Stimulated activated CD4-positive, alpha-beta T cell treated with anti-CD3 and anti-CD28 coated beads, Interleukin-1b, Interleukin-23, amount 100 ng/mL, for 24 hours (primary cell): Measurements from ENCODE around the gene TGM1.

Experiments used
- DNase-seq, 4 experiments: peaks; one replicate each; pipeline ENCODE4 v3.0.0-alpha.2; 2020; ENCODE audit warnings: low read depth in 4 of 4, low spot score in 1 of 4

TGM1 gene

GRCh38 chr14:24262821-24263733 is at the start of gene TGM1:
TGM1 (minus strand) TSS chr14:24263177; CDS start chr14:24262352, 825 bp downstream.
- no peak for DNase-seq

DNA sequence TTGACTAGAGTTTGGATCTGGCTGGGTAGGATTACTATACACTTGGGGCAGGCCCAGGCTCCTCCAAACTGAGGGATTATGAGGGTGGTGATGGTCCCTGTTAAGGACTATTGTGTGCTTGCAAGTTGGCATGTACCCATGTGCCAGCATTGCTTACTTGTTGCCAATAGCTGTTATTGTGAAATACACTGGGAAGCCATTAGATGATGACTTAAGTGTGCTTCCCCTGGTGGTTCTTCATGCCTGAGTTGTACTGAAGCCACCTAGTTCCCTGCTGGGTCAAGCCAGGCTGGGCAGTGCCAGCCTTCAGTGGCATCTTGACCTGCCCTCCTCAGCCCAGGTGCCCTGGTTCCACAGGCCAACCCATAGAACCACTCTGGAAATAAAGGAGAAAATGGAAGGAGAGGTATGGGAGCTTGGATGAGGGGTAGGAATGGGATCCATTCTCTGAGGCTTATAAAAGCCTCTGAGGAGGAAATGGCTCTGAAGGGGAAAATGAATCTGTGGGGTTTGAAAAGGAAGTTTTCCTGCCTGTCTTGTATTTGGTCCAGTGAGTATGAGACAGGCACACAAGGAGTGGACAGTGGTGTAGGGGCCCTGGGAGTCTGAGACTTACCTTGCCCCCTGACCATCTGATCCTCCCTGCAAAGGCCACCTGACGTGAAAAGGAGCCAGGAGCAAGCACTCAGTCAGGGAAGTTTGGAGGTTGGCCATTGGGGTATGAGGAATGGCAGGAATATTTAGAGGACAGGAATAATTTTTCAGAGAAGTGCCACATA is 49.0 kb upstream of the TGM1 start:
- no peak for DNase-seq

GRCh38 chr14:24310646-24311604 is 47.9 kb upstream of the TGM1 start, which contains the start of gene LTB4R:
LTB4R (plus strand) TSS chr14:24311502; CDS start chr14:24315652, 4,150 bp downstream.
- peak in 1 of 4 experiments; percentile 31 for DNase-seq

DNA sequence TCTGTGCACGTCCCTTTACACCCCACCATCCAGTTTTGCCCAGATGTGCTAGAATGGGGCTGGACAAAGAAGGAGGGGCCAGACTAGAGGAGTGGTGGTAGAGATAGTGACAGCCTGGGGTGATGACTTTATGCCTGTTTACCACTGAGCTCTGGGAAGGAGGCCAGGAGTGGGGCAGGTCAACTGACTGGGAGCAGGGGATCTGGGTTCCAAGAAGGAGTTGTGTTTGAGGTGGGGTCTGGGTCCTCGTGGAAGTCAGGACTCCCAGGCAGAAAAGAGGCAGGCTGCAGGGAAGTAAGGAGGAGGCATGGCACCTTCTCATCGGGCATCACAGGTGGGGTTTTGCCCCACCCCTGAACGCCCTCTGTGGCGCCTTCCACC is 47.3 kb upstream of the TGM1 start:
- no peak for DNase-seq

DNA sequence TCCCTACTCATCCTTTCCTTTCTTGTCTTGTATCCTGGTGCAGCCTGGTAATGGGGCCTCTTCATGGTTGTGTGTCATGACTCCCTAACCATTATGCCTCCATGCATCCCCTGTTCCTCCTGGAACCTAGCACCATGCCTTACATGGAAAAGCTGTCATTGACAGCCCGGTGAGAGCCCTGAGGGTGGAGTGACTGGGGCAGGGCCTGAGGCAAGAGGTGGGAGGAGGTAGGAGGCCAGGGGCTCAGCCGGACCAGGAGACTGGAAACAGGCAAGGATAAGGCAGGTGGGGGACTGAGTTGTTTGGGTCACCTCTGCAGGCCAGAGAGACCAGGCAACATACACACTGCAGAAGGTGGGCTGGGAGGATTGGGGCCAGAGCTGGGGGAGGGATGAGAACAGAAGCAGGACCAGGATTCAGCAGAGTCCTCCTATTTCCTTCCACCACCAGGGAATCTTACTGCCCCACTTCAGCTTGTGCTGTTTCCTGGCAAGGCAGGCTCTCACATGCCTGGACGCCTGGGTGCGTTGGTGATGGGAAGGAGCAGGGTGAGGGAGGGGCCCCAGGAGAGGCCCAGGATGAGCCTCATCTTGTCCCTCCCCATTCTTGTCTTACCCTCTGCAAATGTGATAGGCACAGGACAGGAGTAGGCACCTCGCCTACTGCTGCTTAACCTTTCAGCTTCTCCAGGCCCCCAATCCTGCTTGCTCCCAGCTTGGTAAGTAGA is 46.7 kb upstream of the TGM1 start, which contains the start of gene LTB4R2:
Gene LTB4R2, plus strand, starts transcription at position 603 of the 727 bp plus-strand sequence. CDS start 525 bp downstream, outside the sequence.
- no peak for DNase-seq

DNA sequence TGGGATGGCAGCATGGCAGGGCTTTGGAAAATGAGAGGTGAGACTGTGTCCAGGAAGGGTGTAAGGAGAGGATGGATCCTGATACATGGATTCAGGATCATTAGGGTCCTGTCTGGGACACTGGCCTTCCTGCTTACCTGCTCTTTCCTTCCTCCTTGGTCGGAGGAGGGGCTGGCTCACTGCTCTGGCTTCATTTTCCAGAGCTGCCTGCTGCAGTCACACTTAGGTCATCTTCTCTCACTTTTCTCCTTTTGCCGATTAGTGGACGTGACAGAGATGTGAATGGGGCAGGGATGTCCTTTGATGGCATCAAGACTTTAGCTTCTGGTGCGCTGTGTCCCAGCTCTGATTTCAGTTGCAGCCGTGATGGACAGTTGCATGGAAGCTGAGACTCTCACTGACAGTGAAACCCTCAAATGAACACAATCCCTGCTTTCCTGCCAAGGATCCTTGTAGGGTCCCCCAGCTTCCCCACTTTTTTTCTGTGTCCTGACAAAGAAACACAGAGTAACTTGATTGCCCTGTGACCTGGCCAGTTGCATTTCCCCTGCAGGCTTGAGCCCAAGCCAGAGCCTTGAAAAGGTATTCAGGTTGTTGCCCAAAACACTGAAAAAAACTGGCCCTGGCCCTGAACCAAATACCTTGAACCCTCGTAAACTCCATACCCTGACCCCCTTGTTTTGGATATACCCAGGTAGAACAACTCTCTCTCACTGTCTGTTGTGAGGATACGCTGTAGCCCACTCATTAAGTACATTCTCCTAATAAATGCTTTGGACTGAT is 45.6 kb upstream of the TGM1 start:
- DNase-seq: no peak

DNA sequence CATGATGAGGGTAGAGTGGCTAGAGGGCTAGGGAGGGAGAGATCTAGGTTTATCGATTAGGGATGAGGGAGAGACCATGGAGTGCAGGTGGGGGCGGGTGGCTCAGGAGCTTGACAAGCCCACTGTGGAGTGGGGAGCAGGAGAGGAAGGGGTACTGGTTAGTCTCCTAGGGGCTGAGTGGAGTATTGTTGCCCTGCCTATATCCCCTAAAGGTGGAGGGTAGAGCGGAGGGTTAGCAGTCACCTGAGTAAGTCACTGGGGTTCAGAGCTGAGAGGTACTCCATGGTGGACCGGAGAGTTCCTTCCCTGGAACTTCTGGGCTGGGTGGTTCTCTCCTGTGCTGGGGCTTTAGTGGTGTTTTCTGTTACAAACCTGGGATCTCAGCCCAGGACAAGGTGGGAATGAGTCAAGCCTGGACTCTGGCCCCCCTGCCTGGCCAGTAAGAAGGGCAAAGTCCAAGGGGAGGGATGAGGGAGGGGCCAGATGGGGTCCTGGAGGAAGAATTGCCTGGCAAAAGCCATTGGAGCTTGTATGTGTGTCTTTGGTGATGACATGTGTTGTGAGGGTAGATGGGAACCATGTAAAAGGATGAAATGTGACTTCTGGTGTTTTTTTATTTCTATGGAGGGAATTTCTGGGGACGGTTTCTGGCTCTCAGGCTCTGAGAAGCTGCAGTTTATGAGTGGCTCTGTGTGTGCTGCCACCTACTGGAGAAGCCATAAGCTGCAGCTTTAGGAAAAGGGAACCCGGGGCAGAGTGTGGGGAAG is 44.8 kb upstream of the TGM1 start, which contains the start of gene CIDEB:
Gene CIDEB, minus strand, starts transcription at position 403 of the 767 bp plus-strand sequence. Its CDS starts 119 bp downstream, at position 284.
- DNase-seq: peak in 1 of 4 experiments; percentile 34

GRCh38 chr14:24307156-24307574 is 44.2 kb upstream of the TGM1 start:
- no peak for DNase-seq

GRCh38 chr14:24304019-24304387 is 41.0 kb upstream of the TGM1 start:
- DNase-seq: no peak

- DNase-seq: no peak
These were observed 37.5 kb upstream of the TGM1 start for GRCh38 chr14:24300326-24300980.

DNA sequence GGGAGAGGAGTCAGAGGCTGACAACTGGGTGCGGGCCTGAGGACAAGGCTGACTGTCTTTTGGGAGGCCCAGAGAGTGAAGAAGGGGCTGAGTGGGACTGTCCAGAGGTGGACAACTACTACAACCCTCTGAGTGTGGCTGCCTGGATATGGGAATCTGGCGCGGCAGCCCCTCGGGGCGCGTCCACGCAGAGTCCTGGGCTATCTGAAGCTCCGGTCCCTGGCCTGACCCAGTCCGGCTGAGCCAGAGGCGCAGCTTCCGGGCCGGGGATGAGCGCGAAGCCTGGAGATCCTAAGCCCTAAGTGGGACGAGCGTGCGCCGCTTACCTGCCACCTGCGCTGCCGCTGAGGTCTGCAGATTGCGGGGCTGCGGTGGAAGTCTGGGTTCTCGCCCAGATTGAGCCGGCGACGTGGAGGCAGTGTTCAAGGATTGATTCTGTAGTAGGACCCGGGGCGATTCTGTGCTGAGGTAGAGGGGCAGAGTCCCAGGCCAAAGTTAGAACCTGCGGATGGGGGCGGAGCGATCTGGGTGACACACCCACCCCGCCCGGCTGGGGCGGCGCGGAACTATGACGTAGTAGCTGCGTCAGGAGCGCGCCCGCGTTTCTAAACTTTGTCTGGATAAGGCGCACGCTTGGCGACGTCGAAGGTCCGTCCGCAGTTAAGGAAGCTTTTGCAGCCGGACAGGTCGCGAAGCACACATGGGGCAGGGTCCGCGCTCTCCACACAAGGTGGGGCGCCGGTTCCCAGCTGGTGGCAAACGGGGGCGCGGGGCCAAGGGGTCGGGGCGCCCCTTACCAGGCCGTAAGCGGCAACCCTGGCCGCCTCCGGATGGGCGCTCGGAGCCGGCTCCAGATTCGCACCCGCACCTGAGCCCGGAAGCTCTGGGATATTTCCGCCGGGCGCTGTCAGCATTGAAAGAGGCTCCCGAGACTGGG is 36.5 kb upstream of the TGM1 start, which contains the start of the genes DHRS1 and NOP9:
Gene DHRS1, minus strand, starts transcription at position 526 of the 937 bp plus-strand sequence. CDS start 674 bp downstream, outside the sequence.
Gene NOP9, plus strand, starts transcription at position 596 of the 937 bp plus-strand sequence. Its CDS starts 105 bp downstream, at position 701.
- peak; percentile 84 to 94 (median 88) for DNase-seq

DNA sequence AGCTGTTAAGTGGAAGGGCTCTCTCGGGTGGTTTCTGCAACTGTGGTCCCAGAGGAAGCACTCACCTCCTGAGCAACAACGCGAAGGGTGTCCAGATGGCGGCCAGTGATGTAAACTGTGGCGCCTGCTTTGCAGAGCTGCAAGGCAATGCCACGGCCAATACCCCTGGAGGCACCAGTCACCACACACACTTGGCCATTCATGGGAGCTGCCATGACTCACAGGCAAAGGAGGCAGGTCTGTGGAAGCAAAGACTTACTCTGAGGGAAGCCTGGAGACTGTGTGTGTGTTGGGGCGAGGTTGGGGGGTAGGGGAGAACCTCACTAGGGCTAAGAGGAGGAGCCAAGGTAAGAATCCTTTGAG is 35.9 kb upstream of the TGM1 start:
- DNase-seq: no peak

DNA sequence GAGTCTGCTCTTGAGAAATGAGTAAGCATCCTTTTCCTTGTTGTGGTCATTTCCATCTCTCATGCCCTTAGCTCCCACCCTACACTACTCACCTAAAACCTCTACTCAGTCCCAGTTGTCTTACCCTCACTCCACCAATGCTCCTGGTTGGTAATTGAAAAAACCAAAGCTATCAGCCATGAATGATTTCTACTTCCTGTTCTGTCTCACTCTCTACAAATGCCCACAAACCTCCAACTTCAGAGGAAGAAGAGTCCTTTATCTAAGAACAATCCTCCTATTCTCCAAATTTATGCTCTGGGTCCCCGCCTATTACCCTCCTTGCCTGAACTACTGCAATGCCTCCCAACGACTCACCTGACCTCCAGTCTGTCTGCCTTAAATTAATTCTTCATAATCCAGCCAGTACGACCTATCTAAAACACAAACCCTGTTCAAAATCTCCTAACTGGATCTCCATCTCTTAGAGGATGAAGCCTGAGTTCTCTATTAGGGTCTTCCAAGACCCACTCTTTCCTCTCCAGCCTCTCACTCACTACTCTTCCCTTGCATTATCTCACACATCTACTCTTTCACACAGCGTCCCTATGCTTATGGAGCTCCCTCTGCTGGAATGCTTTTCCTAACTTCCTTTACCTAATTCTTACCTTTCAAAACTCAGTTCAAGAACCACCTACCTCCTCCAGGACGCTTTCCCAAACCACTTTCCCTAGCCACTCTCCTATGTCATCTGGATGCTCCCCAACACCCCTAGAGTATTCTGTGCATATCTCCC is 34.4 kb upstream of the TGM1 start:
- no peak for DNase-seq

- peak; percentile 40 to 64 (median 52) for DNase-seq
These were observed 33.6 kb upstream of the TGM1 start for GRCh38 chr14:24296341-24297157.

GRCh38 chr14:24293525-24293924 is 30.5 kb upstream of the TGM1 start:
- DNase-seq: no peak
